Neural cell (in vitro differentiated cells): Measurements from ENCODE around the gene TIMMDC1. TPM values are rescaled to one million over a fixed set of nuclear protein-coding genes. Genes with fewer than 3 reads are reported as not detected.

ENCODE experiments used
- H2AFZ ChIP-seq: fragments of 200-600, 300-800 bp; sonication (generic), shearing (Covaris generic); 2 replicates; pipeline ENCODE4 v1.6.0; 2014; ENCODE audit warnings: low read depth, mild to moderate bottlenecking, antibody characterized with exemption, low read length, moderate library complexity
- H3F3A ChIP-seq: fragments of 200-600 bp; shearing (Covaris generic); 2 replicates; pipeline ENCODE4 v1.6.1; 2016; ENCODE audit warnings: mild to moderate bottlenecking, moderate library complexity, mixed read lengths, antibody characterized with exemption, low read length; ENCODE audit not compliant: insufficient read depth, poor library complexity, severe bottlenecking
- H3K27ac ChIP-seq: fragments of 200-600, 300-800 bp; sonication (generic), shearing (Covaris generic); 2 replicates; pipeline ENCODE4 v1.5.1; 2014; ENCODE audit warnings: mild to moderate bottlenecking, low read length, moderate library complexity
- H3K27me3 ChIP-seq: fragments of 300-800, 200-600 bp; sonication (generic), shearing (Covaris generic); 2 replicates; pipeline ENCODE4 v1.6.0; 2014; ENCODE audit warnings: mild to moderate bottlenecking, low read depth, low read length, moderate library complexity; ENCODE audit not compliant: insufficient read depth
- H3K36me3 ChIP-seq: fragments of 300-800, 200-600 bp; sonication (generic), shearing (Covaris generic); 2 replicates; pipeline ENCODE4 v1.5.1; 2014; ENCODE audit warnings: mild to moderate bottlenecking, antibody characterized with exemption, low read length, moderate library complexity; ENCODE audit not compliant: insufficient read depth
- H3K4me2 ChIP-seq: fragments of 300-800, 200-600 bp; sonication (generic), shearing (Covaris generic); 2 replicates; pipeline ENCODE4 v1.6.0; 2014; ENCODE audit warnings: mild to moderate bottlenecking, low read length
- H3K4me3 ChIP-seq: fragments of 300-800, 200-600 bp; sonication (generic), shearing (Covaris generic); 2 replicates; pipeline ENCODE4 v1.5.1; 2014; ENCODE audit warnings: mild to moderate bottlenecking, low read length, moderate library complexity
- H3K79me2 ChIP-seq: fragments of 200-600 bp; shearing (Covaris generic); replicated peaks from 2 replicates; pipeline ENCODE4 v1.6.0; 2014; ENCODE audit warnings: mild to moderate bottlenecking, low read length, moderate library complexity; ENCODE audit not compliant: insufficient read depth
- H3K9ac ChIP-seq: fragments of 300-800, 200-600 bp; sonication (generic), shearing (Covaris generic); 2 replicates; pipeline ENCODE4 v1.6.1; 2016; ENCODE audit warnings: mild to moderate bottlenecking, low read length, mixed read lengths
- H3K9me2 ChIP-seq: fragments of 200-600 bp; shearing (Covaris generic); 2 replicates; pipeline ENCODE4 v1.6.1; 2016; ENCODE audit warnings: mild to moderate bottlenecking, low read length, mixed read lengths; ENCODE audit not compliant: insufficient read depth
- H3K9me3 ChIP-seq: fragments of 200-600, 300-800 bp; sonication (generic), shearing (Covaris generic); 2 replicates; pipeline ENCODE4 v1.6.1; 2016; ENCODE audit warnings: mild to moderate bottlenecking, mixed run types, low read length, moderate library complexity, mixed read lengths
- H4K20me1 ChIP-seq: fragments of 200-600 bp; shearing (Covaris generic); 2 replicates; pipeline ENCODE4 v1.6.1; 2016; ENCODE audit warnings: mild to moderate bottlenecking, mixed run types; ENCODE audit not compliant: insufficient read depth
- CTCF ChIP-seq: fragments of 450-650 bp; IDR thresholded peaks from 2 replicates; pipeline ENCODE4 v1.5.1; 2014; ENCODE audit warnings: antibody characterized with exemption, mild to moderate bottlenecking, moderate library complexity; ENCODE audit not compliant: poor library complexity, severe bottlenecking
- EP300 ChIP-seq: fragments of 450-650 bp; conservative IDR thresholded peaks from 2 replicates; pipeline ENCODE4 v1.6.1; 2014; ENCODE audit warnings: antibody characterized with exemption, mild to moderate bottlenecking, moderate library complexity; ENCODE audit not compliant: poor library complexity, severe bottlenecking
- EZH2 ChIP-seq: fragments of 200-600, 300-800 bp; shearing (Covaris generic), sonication (generic); IDR thresholded peaks from 2 replicates; pipeline ENCODE4 v1.6.1; 2014; ENCODE audit warnings: antibody characterized with exemption, low read length, borderline replicate concordance, mild to moderate bottlenecking; ENCODE audit not compliant: insufficient read depth, poor library complexity, severe bottlenecking
- MXI1 ChIP-seq: fragments of 450-650 bp; conservative IDR thresholded peaks from 2 replicates; pipeline ENCODE4 v1.6.1; 2014; ENCODE audit warnings: antibody characterized with exemption, mild to moderate bottlenecking; ENCODE audit not compliant: poor library complexity, severe bottlenecking
- POLR2AphosphoS5 ChIP-seq: IDR thresholded peaks from 2 replicates; pipeline ENCODE4 v1.6.1; 2012
- RAD21 ChIP-seq: fragments of 450-650 bp; conservative IDR thresholded peaks from 2 replicates; pipeline ENCODE4 v1.6.1; 2014; ENCODE audit warnings: antibody characterized with exemption, mild to moderate bottlenecking, moderate library complexity
- SMC3 ChIP-seq: fragments of 450-650 bp; conservative IDR thresholded peaks from 2 replicates; pipeline ENCODE4 v1.6.1; 2014; ENCODE audit warnings: antibody characterized with exemption, mild to moderate bottlenecking, moderate library complexity; ENCODE audit not compliant: poor library complexity
- TAF1 ChIP-seq: IDR thresholded peaks from 2 replicates; pipeline ENCODE4 v1.6.1; 2012; ENCODE audit warnings: low read depth
- polyA plus RNA-seq: library from polyadenylated mRNA; depleted of rRNA; stranded (reverse); fragments of >200 nt; gene quantifications from 2 replicates; pipeline ENCODE4 v1.2.3, GENCODE V29; 2014
- TF ChIP-seq, protein P1 (sequence below): IDR thresholded peaks from 2 replicates; pipeline ENCODE4 v1.6.1; 2012; ENCODE audit warnings: borderline replicate concordance

Gene TIMMDC1
- polyA plus RNA-seq, 1 donor from 2014 or later = 110 TPM

DNA sequence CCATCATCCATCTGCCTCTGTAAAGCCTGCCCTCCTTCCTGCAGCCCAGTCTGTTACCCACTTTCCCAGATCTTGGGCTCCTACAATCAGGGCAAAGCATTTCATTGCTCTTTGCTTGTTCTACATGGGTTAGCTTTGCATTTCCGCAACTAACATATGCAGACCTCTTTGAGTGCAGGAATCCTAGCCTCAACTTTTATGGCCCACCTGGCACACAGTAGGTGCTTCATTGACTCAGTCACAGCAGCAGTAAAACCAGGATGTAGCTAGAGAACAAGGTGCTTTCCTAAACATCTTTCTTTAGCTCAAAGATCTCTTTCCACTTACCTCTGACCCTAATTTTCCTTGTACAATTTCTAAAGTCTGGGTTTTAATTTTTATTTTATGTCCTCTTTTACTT, 57.6 kb downstream of the TIMMDC1 start:
- Histone ChIP-seq H2AFZ (no peak overlapping the region), H3K4me2 (no peak overlapping the region), H3K4me3 (no peak overlapping the region), H3K9ac (no peak overlapping the region), H3K27ac (no peak overlapping the region), H4K20me1 (no peaks in the 10 kb centered on the region), H3K27me3 (no peaks in the 10 kb centered on the region), H3K79me2 (no peaks in the 10 kb centered on the region), H3F3A (no peaks in the 10 kb centered on the region), H3K9me2 (no peaks in the 10 kb centered on the region), H3K36me3 (no peaks in the 10 kb centered on the region), H3K9me3 (no peaks in the 10 kb centered on the region)
- TF ChIP-seq TAF1 (no peak), RAD21 (no peak), MXI1 (no peak), EZH2 (no peak), EP300 (no peak), SMC3 (no peak), POLR2AphosphoS5 (no peak), CTCF (no peak)
- TF ChIP-seq, protein P1, sequence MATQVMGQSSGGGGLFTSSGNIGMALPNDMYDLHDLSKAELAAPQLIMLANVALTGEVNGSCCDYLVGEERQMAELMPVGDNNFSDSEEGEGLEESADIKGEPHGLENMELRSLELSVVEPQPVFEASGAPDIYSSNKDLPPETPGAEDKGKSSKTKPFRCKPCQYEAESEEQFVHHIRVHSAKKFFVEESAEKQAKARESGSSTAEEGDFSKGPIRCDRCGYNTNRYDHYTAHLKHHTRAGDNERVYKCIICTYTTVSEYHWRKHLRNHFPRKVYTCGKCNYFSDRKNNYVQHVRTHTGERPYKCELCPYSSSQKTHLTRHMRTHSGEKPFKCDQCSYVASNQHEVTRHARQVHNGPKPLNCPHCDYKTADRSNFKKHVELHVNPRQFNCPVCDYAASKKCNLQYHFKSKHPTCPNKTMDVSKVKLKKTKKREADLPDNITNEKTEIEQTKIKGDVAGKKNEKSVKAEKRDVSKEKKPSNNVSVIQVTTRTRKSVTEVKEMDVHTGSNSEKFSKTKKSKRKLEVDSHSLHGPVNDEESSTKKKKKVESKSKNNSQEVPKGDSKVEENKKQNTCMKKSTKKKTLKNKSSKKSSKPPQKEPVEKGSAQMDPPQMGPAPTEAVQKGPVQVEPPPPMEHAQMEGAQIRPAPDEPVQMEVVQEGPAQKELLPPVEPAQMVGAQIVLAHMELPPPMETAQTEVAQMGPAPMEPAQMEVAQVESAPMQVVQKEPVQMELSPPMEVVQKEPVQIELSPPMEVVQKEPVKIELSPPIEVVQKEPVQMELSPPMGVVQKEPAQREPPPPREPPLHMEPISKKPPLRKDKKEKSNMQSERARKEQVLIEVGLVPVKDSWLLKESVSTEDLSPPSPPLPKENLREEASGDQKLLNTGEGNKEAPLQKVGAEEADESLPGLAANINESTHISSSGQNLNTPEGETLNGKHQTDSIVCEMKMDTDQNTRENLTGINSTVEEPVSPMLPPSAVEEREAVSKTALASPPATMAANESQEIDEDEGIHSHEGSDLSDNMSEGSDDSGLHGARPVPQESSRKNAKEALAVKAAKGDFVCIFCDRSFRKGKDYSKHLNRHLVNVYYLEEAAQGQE = no peak

DNA sequence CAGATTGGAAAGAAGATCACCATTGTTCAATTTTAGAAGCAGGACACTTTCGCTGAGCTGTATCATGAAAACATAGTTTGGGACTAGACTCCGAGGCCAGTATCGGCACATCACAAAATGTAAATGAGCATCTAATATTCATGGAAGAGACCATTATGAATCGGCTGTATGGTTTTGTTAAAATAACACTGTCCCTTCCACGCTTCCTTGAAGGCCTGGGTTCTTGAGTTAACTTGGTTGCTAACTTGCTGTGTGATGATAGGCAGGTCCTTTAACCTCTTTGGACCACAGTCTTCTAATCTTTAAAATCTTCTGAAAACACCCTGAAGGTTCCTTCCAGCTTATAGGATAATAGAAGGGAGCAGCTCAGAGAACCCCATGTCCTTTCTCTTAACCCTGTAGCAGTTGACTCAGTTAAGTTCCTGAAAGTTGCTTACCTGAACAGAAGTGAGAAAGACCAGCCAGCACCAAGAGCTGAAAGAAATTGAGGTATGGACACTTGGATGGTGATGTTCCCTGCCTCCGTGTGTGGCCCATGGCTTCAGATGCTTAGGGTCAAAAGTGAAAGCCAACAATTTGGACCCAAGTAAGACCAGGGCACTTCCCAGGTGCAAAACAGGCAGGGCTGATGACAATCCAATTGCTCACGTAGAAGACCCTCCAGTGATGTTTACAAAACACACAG, 59.0 kb downstream of the TIMMDC1 start:
- Histone ChIP-seq H3K9me2 (no peaks in the 10 kb centered on the region), H3K36me3 (no peaks in the 10 kb centered on the region), H3K4me3 (no peak overlapping the region), H3K9me3 (no peaks in the 10 kb centered on the region), H4K20me1 (no peaks in the 10 kb centered on the region), H3K9ac (no peak overlapping the region), H3K27ac (no peak overlapping the region), H2AFZ (no peak overlapping the region), H3K27me3 (no peaks in the 10 kb centered on the region), H3K79me2 (no peaks in the 10 kb centered on the region), H3F3A (no peaks in the 10 kb centered on the region), H3K4me2 (no peak overlapping the region)
- no peak for TF ChIP-seq EP300

- Histone ChIP-seq H3K9ac (no peak overlapping the region), H3K79me2 (no peaks in the 10 kb centered on the region), H3K9me3 (no peaks in the 10 kb centered on the region), H3K4me2 (no peak overlapping the region), H3K9me2 (no peaks in the 10 kb centered on the region), H3F3A (no peaks in the 10 kb centered on the region), H2AFZ (no peak overlapping the region), H3K27ac (no peak overlapping the region), H3K36me3 (no peaks in the 10 kb centered on the region), H3K27me3 (no peaks in the 10 kb centered on the region), H4K20me1 (no peaks in the 10 kb centered on the region), H3K4me3 (no peak overlapping the region)
- TF ChIP-seq POLR2AphosphoS5 = no peak
- no peak for TF ChIP-seq CTCF
- TF ChIP-seq MXI1 = no peak
- no peak for TF ChIP-seq SMC3
- TF ChIP-seq EP300 = no peak
Observed at GRCh38 chr3:119557877-119558269, 59.5 kb downstream of the TIMMDC1 start.
